ENCODE measurements around the gene VIPR2. TPM values are rescaled to one million over a fixed set of nuclear protein-coding genes. Genes with fewer than 3 reads are reported as not detected.
A peak's percentile ranks its signal among the peaks of the same experiment; 100 is the strongest.
"Not testable (repeated sequence)": the region's sequence is repeated elsewhere in the genome, so short reads cannot be mapped to it uniquely, and the experiment has no call there.

VIPR2 gene
- total and polyA plus RNA-seq, 8 donors = 3.7 to 13.7 (median 10.6) TPM

GRCh38 chr7:159136013-159136412, 8.7 kb downstream of the VIPR2 start:
- intact Hi-C loops (cut with DNase I) = no loop called here
- no peak for ATAC-seq

GRCh38 chr7:159132670-159133443, 11.8 kb downstream of the VIPR2 start:
- WGBS, 2 donors = 78 to 80% methylated on average over 8 to 13 of the region's 14 CpGs
- H3K27ac ChIP-seq, H3K27me3 ChIP-seq, H3K36me3 ChIP-seq, ATAC-seq, H3K4me1 ChIP-seq, H3K9me3 ChIP-seq, H3K4me3 ChIP-seq: not testable (repeated sequence)
- DNase-seq (peak in 1 of 6 donors; percentile 5), FAIRE-seq (peak; percentile 98)
- intact Hi-C loops (cut with DNase I) = loop anchor here in 1 of 3 donors (5.0 kb wide), 1 partner anchor 114 kb away; no protein-coding TSS in a partner anchor

More at GRCh38 chr7:159136013-159136412, 8.7 kb downstream of the VIPR2 start:
- Histone ChIP-seq H3K9me3 (no peaks in the 10 kb centered on the region), H3K27ac (no peak overlapping the region), H3K4me1 (no peaks in the 10 kb centered on the region), H3K4me3 (no peak overlapping the region), H3K36me3 (no peaks in the 10 kb centered on the region), H3K27me3 (no peaks in the 10 kb centered on the region)
- no peak for TF ChIP-seq CTCF (IDR thresholded peaks at IDR 0.05)
- WGBS, 2 donors = 85 to 94% methylated on average over 8 of the region's 8 CpGs
- FAIRE-seq = no peak
- DNase-seq = peak in 1 of 6 donors; percentile 9

GRCh38 chr7:159130820-159131219, 13.8 kb downstream of the VIPR2 start:
- DNase-seq (no peak), ATAC-seq (no peak), FAIRE-seq (no peak)
- H3K27me3 ChIP-seq = no peaks in the 10 kb centered on the region
- no peaks in the 10 kb centered on the region for H3K36me3 ChIP-seq
- no peaks in the 10 kb centered on the region for H3K9me3 ChIP-seq
- no peak overlapping the region for H3K4me3 ChIP-seq
- no peaks in the 10 kb centered on the region for H3K4me1 ChIP-seq
- intact Hi-C loops (cut with DNase I) = loop anchor here in 1 of 3 donors (5.0 kb wide), 1 partner anchor 116 kb away; no protein-coding TSS in a partner anchor
- WGBS, 2 donors = 67 to 71% methylated on average over 8 of the region's 8 CpGs
- TF ChIP-seq CTCF (IDR thresholded peaks at IDR 0.05) = no peak
- H3K27ac ChIP-seq = no peak overlapping the region

GRCh38 chr7:159130199-159130775, 14.4 kb downstream of the VIPR2 start:
- intact Hi-C loops (cut with DNase I) = loop anchor here in 1 of 3 donors (5.0 kb wide), 1 partner anchor 117 kb away; no protein-coding TSS in a partner anchor
- Histone ChIP-seq H3K4me3 (no peak overlapping the region), H3K9me3 (no peaks in the 10 kb centered on the region), H3K27me3 (no peaks in the 10 kb centered on the region), H3K36me3 (no peaks in the 10 kb centered on the region), H3K27ac (no peak overlapping the region), H3K4me1 (no peaks in the 10 kb centered on the region)
- no peak for TF ChIP-seq CTCF (IDR thresholded peaks at IDR 0.05)
- FAIRE-seq = no peak
- ATAC-seq = no peak
- DNase-seq = no peak
- WGBS, 2 donors = 67 to 69% methylated on average over 9 of the region's 9 CpGs

GRCh38 chr7:159128767-159129166, 15.9 kb downstream of the VIPR2 start:
- no peaks in the 10 kb centered on the region for H3K9me3 ChIP-seq
- H3K4me1 ChIP-seq = no peaks in the 10 kb centered on the region
- H3K27me3 ChIP-seq = no peaks in the 10 kb centered on the region
- no peak for FAIRE-seq
- TF ChIP-seq CTCF (IDR thresholded peaks at IDR 0.05) = no peak
- intact Hi-C loops (cut with DNase I) = no loop called here
- no peaks in the 10 kb centered on the region for H3K36me3 ChIP-seq
- 84 to 90% methylated on average over 10 of the region's 10 CpGs for WGBS, 2 donors
- H3K27ac ChIP-seq = no peak overlapping the region
- H3K4me3 ChIP-seq = no peak overlapping the region
- peak in 1 of 6 donors; percentile 40 for DNase-seq
- no peak for ATAC-seq
